Measurements from ENCODE around the gene MCL1.

MCL1 gene

GRCh38 chr1:150572918-150573647, 6.3 kb downstream of the MCL1 start:
- peaks cover 9% of the 10 kb centered on the region for H3K4me1 ChIP-seq (ENCODE audit: control insufficient read depth, insufficient read depth, low read length)
- ChIA-PET POLR2A (interaction anchor here (1.0 to 13.5 kb wide), 3 partner anchors 11 to 56 kb away, joined by 3 to 272 read pairs (median 15); partner anchors contain the start of gene ENSA), CTCF (interaction anchor here (0.6 to 14.0 kb wide), 3 partner anchors 14 to 164 kb away, joined by 3 to 135 read pairs (median 3); no protein-coding TSS in a partner anchor)
- H3K36me3 ChIP-seq (ENCODE audit: control insufficient read depth in 2 of 2, insufficient read depth in 1 of 2, low read length in 2 of 2): peaks cover 0 to 57% of the 10 kb centered on the region in 2 experiments
- H3K27ac ChIP-seq (ENCODE audit: extremely low read depth, low read depth, low read length): no peak overlapping the region
- H3K9me3 ChIP-seq (ENCODE audit: control insufficient read depth, insufficient read depth, low read depth, low read length): no peaks in the 10 kb centered on the region
- TF ChIP-seq ZNF768 (tag by site-specific recombination; IDR thresholded peaks at IDR 0.05): no peak
- TF ChIP-seq ZNF366 (tag by site-specific recombination; conservative IDR thresholded peaks at IDR 0.05): no peak
- H3K4me3 ChIP-seq (ENCODE audit: low read depth, low read length): no peak overlapping the region

DNA sequence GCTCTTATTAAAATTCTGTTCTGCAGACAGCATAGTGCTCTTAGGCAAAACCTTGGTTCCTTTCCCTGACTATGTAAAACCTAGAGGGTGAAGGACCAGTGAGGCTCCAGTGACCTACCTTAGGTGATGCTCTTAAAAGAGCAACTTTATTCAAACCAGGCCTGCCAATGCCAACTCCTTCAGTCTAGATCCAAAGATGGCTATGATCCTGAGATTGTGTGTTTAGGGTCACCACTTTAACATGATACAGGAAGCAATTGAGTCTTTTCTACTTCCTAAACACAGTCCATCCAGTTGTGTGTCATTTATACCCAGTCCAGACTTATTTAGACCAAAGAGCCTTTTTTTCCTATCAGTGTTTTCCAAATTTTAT, 10.8 kb downstream of the MCL1 start:
- H3K4me3 ChIP-seq (ENCODE audit: low read depth, low read length): no peak overlapping the region
- peaks cover 23% of the 10 kb centered on the region for H3K4me1 ChIP-seq (ENCODE audit: control insufficient read depth, insufficient read depth, low read length)
- peak overlapping the region; percentile 38; the same call in 1 of the 2 replicates for H3K27ac ChIP-seq (ENCODE audit: extremely low read depth, low read depth, low read length)
- H3K9me3 ChIP-seq (ENCODE audit: control insufficient read depth, insufficient read depth, low read depth, low read length): no peaks in the 10 kb centered on the region
- TF ChIP-seq ZNF692 (tag by site-specific recombination; IDR thresholded peaks at IDR 0.05): peak; percentile 71; the same call in 1 of the 2 replicates
- TF ChIP-seq, protein P1, sequence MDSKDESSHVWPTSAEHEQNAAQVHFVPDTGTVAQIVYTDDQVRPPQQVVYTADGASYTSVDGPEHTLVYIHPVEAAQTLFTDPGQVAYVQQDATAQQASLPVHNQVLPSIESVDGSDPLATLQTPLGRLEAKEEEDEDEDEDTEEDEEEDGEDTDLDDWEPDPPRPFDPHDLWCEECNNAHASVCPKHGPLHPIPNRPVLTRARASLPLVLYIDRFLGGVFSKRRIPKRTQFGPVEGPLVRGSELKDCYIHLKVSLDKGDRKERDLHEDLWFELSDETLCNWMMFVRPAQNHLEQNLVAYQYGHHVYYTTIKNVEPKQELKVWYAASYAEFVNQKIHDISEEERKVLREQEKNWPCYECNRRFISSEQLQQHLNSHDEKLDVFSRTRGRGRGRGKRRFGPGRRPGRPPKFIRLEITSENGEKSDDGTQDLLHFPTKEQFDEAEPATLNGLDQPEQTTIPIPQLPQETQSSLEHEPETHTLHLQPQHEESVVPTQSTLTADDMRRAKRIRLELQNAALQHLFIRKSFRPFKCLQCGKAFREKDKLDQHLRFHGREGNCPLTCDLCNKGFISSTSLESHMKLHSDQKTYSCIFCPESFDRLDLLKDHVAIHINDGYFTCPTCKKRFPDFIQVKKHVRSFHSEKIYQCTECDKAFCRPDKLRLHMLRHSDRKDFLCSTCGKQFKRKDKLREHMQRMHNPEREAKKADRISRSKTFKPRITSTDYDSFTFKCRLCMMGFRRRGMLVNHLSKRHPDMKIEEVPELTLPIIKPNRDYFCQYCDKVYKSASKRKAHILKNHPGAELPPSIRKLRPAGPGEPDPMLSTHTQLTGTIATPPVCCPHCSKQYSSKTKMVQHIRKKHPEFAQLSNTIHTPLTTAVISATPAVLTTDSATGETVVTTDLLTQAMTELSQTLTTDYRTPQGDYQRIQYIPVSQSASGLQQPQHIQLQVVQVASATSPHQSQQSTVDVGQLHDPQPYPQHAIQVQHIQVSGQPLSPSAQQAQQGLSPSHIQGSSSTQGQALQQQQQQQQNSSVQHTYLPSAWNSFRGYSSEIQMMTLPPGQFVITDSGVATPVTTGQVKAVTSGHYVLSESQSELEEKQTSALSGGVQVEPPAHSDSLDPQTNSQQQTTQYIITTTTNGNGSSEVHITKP (tag by site-specific recombination; IDR thresholded peaks at IDR 0.05): peak; percentile 85
- TF ChIP-seq ZFP69B (tag by site-specific recombination; IDR thresholded peaks at IDR 0.05): peak; percentile 25; the same call in 1 of the 2 replicates
- TF ChIP-seq ZNF280C (tag by site-specific recombination; IDR thresholded peaks at IDR 0.05): no peak
- CTCF ChIA-PET: interaction anchor here (1.1 to 14.0 kb wide), 3 partner anchors 8 to 53 kb away, joined by 5 to 135 read pairs (median 11); partner anchors contain the start of gene FALEC
- POLR2A ChIA-PET: interaction anchor here (0.5 to 13.5 kb wide), 11 partner anchors 6 to 61 kb away, joined by 3 to 272 read pairs (median 5); partner anchors contain the start of genes ADAMTSL4, ENSA, FALEC and MCL1
- H3K36me3 ChIP-seq (ENCODE audit: control insufficient read depth in 2 of 2, insufficient read depth in 1 of 2, low read length in 2 of 2): peaks cover 0 to 13% of the 10 kb centered on the region in 2 experiments

GRCh38 chr1:150567717-150568593, 11.5 kb downstream of the MCL1 start:
- peaks cover 28% of the 10 kb centered on the region for H3K4me1 ChIP-seq (ENCODE audit: control insufficient read depth, insufficient read depth, low read length)
- peak overlapping the region; percentile 38 for H3K27ac ChIP-seq (ENCODE audit: extremely low read depth, low read depth, low read length)
- H3K4me3 ChIP-seq (ENCODE audit: low read depth, low read length): no peak overlapping the region
- ChIA-PET CTCF (interaction anchor here (0.6 to 14.0 kb wide), 4 partner anchors 9 to 119 kb away, joined by 4 to 135 read pairs (median 8); partner anchors contain the start of gene FALEC), POLR2A (interaction anchor here (0.5 to 13.5 kb wide), 12 partner anchors 6 to 61 kb away, joined by 3 to 272 read pairs (median 4); partner anchors contain the start of genes ADAMTSL4, ENSA, FALEC and MCL1)
- no peaks in the 10 kb centered on the region for H3K9me3 ChIP-seq (ENCODE audit: control insufficient read depth, insufficient read depth, low read depth, low read length)
- H3K36me3 ChIP-seq (ENCODE audit: control insufficient read depth in 2 of 2, insufficient read depth in 1 of 2, low read length in 2 of 2): peaks cover 0 to 6% of the 10 kb centered on the region in 2 experiments; a peak in 2 of 3 replicates
- TF ChIP-seq, protein P2, sequence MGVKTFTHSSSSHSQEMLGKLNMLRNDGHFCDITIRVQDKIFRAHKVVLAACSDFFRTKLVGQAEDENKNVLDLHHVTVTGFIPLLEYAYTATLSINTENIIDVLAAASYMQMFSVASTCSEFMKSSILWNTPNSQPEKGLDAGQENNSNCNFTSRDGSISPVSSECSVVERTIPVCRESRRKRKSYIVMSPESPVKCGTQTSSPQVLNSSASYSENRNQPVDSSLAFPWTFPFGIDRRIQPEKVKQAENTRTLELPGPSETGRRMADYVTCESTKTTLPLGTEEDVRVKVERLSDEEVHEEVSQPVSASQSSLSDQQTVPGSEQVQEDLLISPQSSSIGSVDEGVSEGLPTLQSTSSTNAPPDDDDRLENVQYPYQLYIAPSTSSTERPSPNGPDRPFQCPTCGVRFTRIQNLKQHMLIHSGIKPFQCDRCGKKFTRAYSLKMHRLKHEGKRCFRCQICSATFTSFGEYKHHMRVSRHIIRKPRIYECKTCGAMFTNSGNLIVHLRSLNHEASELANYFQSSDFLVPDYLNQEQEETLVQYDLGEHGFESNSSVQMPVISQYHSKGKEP (tag by site-specific recombination; IDR thresholded peaks at IDR 0.05): peak; percentile 21
- TF ChIP-seq PRDM1 (tag by site-specific recombination; IDR thresholded peaks at IDR 0.05) (peak; percentile 26; the same call in 1 of the 2 replicates), BCL11A (tag by site-specific recombination; IDR thresholded peaks at IDR 0.05; ENCODE audit: low read depth) (0 out of 2 replicates have a peak, but pooled peaks have one; percentile 20), ZBTB8A (tag by site-specific recombination; IDR thresholded peaks at IDR 0.05) (peak; percentile 50), GLIS1 (tag by site-specific recombination; IDR thresholded peaks at IDR 0.05) (peak; percentile 92), ZEB2 (tag by site-specific recombination; IDR thresholded peaks at IDR 0.05) (peak; percentile 79), WT1 (tag by site-specific recombination; IDR thresholded peaks at IDR 0.05) (peak; percentile 65; the same call in 1 of the 2 replicates)
- TF ChIP-seq, protein P3, sequence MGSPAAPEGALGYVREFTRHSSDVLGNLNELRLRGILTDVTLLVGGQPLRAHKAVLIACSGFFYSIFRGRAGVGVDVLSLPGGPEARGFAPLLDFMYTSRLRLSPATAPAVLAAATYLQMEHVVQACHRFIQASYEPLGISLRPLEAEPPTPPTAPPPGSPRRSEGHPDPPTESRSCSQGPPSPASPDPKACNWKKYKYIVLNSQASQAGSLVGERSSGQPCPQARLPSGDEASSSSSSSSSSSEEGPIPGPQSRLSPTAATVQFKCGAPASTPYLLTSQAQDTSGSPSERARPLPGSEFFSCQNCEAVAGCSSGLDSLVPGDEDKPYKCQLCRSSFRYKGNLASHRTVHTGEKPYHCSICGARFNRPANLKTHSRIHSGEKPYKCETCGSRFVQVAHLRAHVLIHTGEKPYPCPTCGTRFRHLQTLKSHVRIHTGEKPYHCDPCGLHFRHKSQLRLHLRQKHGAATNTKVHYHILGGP (tag by site-specific recombination; IDR thresholded peaks at IDR 0.05): no peak

Data from HEK293 (cell line).